ENCODE data around the gene SRL.

GRCh38 chr16:4249530-4250308, 7.8 kb upstream of the SRL start:
- no peak for TF ChIP-seq CTCF (IDR thresholded peaks at IDR 0.05)
- no peak for TF ChIP-seq POLR2A (IDR thresholded peaks at IDR 0.05)

All from adrenal gland (tissue), 5 donors.